ENCODE data around the gene SLN. TPM values are rescaled to one million over a fixed set of nuclear protein-coding genes. Genes with fewer than 3 reads are reported as not detected.

Gene SLN
- total RNA-seq, 1 donor from 2014 or later: not detected

DNA sequence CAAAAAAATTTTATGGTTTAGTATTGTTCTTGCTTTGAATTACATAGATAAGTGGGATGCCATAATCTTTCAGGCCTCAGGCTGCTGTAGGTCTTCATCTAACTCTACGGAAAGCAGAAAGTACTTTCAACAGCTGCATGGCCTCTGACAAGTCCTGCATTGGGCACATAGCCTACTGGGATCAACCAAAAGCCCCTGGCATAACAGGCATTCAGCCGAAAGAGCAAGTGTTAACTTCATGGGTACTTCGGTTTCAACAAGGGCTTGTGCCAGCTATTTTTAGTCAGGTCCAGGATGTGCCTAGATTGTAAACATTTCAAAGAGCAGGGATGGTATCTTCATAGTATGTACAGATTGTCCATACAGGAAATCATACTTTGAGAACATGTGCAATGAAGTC, 3.1 kb downstream of the SLN start:
- peaks cover 2% of the 10 kb centered on the region for H3K27me3 Mint-ChIP-seq (ENCODE audit: insufficient read depth, low read depth)
- H3K9me3 ChIP-seq (ENCODE audit: low read depth): no peaks in the 10 kb centered on the region
- no peak overlapping the region for H2AFZ ChIP-seq (replicated peaks)
- H3K4me1 Mint-ChIP-seq: peaks cover 8% of the 10 kb centered on the region
- no peak overlapping the region for H3K4me3 ChIP-seq
- no peak overlapping the region for H3K27ac ChIP-seq
- TF ChIP-seq EZH2phosphoT487 (IDR thresholded peaks at IDR 0.05) (no peak), EZH2 (IDR thresholded peaks at IDR 0.05) (no peak)
- TF ChIP-seq, protein P1, sequence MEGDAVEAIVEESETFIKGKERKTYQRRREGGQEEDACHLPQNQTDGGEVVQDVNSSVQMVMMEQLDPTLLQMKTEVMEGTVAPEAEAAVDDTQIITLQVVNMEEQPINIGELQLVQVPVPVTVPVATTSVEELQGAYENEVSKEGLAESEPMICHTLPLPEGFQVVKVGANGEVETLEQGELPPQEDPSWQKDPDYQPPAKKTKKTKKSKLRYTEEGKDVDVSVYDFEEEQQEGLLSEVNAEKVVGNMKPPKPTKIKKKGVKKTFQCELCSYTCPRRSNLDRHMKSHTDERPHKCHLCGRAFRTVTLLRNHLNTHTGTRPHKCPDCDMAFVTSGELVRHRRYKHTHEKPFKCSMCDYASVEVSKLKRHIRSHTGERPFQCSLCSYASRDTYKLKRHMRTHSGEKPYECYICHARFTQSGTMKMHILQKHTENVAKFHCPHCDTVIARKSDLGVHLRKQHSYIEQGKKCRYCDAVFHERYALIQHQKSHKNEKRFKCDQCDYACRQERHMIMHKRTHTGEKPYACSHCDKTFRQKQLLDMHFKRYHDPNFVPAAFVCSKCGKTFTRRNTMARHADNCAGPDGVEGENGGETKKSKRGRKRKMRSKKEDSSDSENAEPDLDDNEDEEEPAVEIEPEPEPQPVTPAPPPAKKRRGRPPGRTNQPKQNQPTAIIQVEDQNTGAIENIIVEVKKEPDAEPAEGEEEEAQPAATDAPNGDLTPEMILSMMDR (IDR thresholded peaks at IDR 0.05): no peak
- H3K27ac Mint-ChIP-seq: no peak overlapping the region
- no peak for DNase-seq (ENCODE audit: low spot score)
- H3K79me2 ChIP-seq (ENCODE audit: low read depth): no peaks in the 10 kb centered on the region
- H3K4me3 Mint-ChIP-seq: no peak overlapping the region
- no peaks in the 10 kb centered on the region for H4K20me1 ChIP-seq (ENCODE audit: low read depth)
- no peaks in the 10 kb centered on the region for H3K36me3 Mint-ChIP-seq
- H3K4me1 ChIP-seq: peaks cover 10% of the 10 kb centered on the region
- no peak overlapping the region for H3K4me2 ChIP-seq
- no peaks in the 10 kb centered on the region for H3F3A ChIP-seq (ENCODE audit: low read depth)
- no peaks in the 10 kb centered on the region for H3K36me3 ChIP-seq
- H3K9me3 Mint-ChIP-seq: no peaks in the 10 kb centered on the region
- no peak overlapping the region for H3K9ac ChIP-seq
- no peaks in the 10 kb centered on the region for H3K27me3 ChIP-seq

GRCh38 chr11:107707807-107708206, 4.0 kb downstream of the SLN start:
- Mint-ChIP-seq H3K27ac (no peak overlapping the region), H3K9me3 (no peaks in the 10 kb centered on the region), H3K4me1 (peaks cover 4% of the 10 kb centered on the region), H3K36me3 (no peaks in the 10 kb centered on the region), H3K27me3 (ENCODE audit: insufficient read depth, low read depth) (peaks cover 2% of the 10 kb centered on the region), H3K4me3 (no peak overlapping the region)
- no peak overlapping the region for H3K27ac ChIP-seq
- H2AFZ ChIP-seq (replicated peaks): no peak overlapping the region
- no peak overlapping the region for H3K4me3 ChIP-seq
- no peaks in the 10 kb centered on the region for H3K36me3 ChIP-seq
- no peak for DNase-seq (ENCODE audit: low spot score)
- no peaks in the 10 kb centered on the region for H3K9me3 ChIP-seq (ENCODE audit: low read depth)
- TF ChIP-seq EZH2phosphoT487 (IDR thresholded peaks at IDR 0.05): no peak
- H3K9ac ChIP-seq: no peak overlapping the region
- no peak overlapping the region for H3K4me2 ChIP-seq
- H4K20me1 ChIP-seq (ENCODE audit: low read depth): no peaks in the 10 kb centered on the region
- no peaks in the 10 kb centered on the region for H3F3A ChIP-seq (ENCODE audit: low read depth)
- H3K4me1 ChIP-seq: peaks cover 4% of the 10 kb centered on the region
- no peaks in the 10 kb centered on the region for H3K79me2 ChIP-seq (ENCODE audit: low read depth)
- H3K27me3 ChIP-seq: no peaks in the 10 kb centered on the region

DNA sequence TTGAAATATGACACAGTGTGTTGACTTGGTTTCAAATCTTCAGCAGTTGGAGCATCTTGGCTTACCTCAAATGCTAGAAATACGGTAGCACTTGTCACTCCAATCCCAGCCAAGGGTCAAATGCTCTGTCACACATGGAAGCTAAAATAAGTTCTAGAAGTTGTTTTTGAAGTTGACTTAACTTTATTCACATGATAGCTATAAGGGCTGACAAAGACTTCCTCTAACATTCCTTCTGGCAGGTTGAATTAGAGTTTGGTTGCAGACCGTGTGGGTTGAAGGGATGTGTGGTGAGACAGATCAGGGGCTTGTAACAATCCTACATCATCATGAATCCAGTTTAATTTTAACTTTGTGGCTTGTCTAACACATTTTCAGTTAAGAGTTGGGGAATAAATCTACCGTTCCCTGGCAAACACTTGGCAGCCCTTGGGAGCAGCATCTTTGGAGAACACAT, 4.6 kb downstream of the SLN start:
- H3K4me3 ChIP-seq: no peak overlapping the region
- H3K4me1 ChIP-seq: no peaks in the 10 kb centered on the region
- H3K4me3 Mint-ChIP-seq: no peak overlapping the region
- TF ChIP-seq, protein P1 (IDR thresholded peaks at IDR 0.05): no peak
- no peak for TF ChIP-seq EZH2 (IDR thresholded peaks at IDR 0.05)
- no peak for TF ChIP-seq EZH2phosphoT487 (IDR thresholded peaks at IDR 0.05)
- no peak overlapping the region for H2AFZ ChIP-seq (replicated peaks)
- no peaks in the 10 kb centered on the region for H3F3A ChIP-seq (ENCODE audit: low read depth)
- peaks cover 1% of the 10 kb centered on the region for H3K4me1 Mint-ChIP-seq
- no peak overlapping the region for H3K27ac ChIP-seq
- H3K36me3 ChIP-seq: no peaks in the 10 kb centered on the region
- H3K9me3 ChIP-seq (ENCODE audit: low read depth): no peaks in the 10 kb centered on the region
- H4K20me1 ChIP-seq (ENCODE audit: low read depth): no peaks in the 10 kb centered on the region
- H3K9ac ChIP-seq: no peak overlapping the region
- DNase-seq (ENCODE audit: low spot score): no peak
- H3K27ac Mint-ChIP-seq: no peak overlapping the region
- H3K79me2 ChIP-seq (ENCODE audit: low read depth): no peaks in the 10 kb centered on the region
- no peaks in the 10 kb centered on the region for H3K36me3 Mint-ChIP-seq
- H3K4me2 ChIP-seq: no peak overlapping the region
- H3K27me3 ChIP-seq: no peaks in the 10 kb centered on the region
- H3K27me3 Mint-ChIP-seq (ENCODE audit: insufficient read depth, low read depth): peaks cover under 1% of the 10 kb centered on the region
- no peaks in the 10 kb centered on the region for H3K9me3 Mint-ChIP-seq

- H3K27me3 ChIP-seq: no peaks in the 10 kb centered on the region
- no peaks in the 10 kb centered on the region for H3K36me3 ChIP-seq
- Mint-ChIP-seq H3K9me3 (no peaks in the 10 kb centered on the region), H3K27ac (no peak overlapping the region), H3K27me3 (ENCODE audit: insufficient read depth, low read depth) (no peaks in the 10 kb centered on the region), H3K4me3 (no peak overlapping the region), H3K36me3 (no peaks in the 10 kb centered on the region), H3K4me1 (peaks cover 4% of the 10 kb centered on the region)
- H3K9ac ChIP-seq: no peak overlapping the region
- TF ChIP-seq EZH2 (IDR thresholded peaks at IDR 0.05) (no peak), EZH2phosphoT487 (IDR thresholded peaks at IDR 0.05) (no peak)
- TF ChIP-seq, protein P1 (IDR thresholded peaks at IDR 0.05): no peak
- no peak overlapping the region for H3K27ac ChIP-seq
- no peak overlapping the region for H3K4me2 ChIP-seq
- H3F3A ChIP-seq (ENCODE audit: low read depth): no peaks in the 10 kb centered on the region
- H3K4me1 ChIP-seq: no peaks in the 10 kb centered on the region
- no peaks in the 10 kb centered on the region for H3K9me3 ChIP-seq (ENCODE audit: low read depth)
- no peaks in the 10 kb centered on the region for H4K20me1 ChIP-seq (ENCODE audit: low read depth)
- H3K4me3 ChIP-seq: no peak overlapping the region
- DNase-seq (ENCODE audit: low spot score): no peak
- no peaks in the 10 kb centered on the region for H3K79me2 ChIP-seq (ENCODE audit: low read depth)
- no peak overlapping the region for H2AFZ ChIP-seq (replicated peaks)
Observed at GRCh38 chr11:107706531-107706930, 5.3 kb downstream of the SLN start.
